GM19467 (cell line): Measurements from ENCODE around the gene MC3R.

Experiments used
- ATAC-seq: cut with Tn5 transposase; IDR thresholded peaks from one replicate; pipeline ENCODE4 v1.9.1; 2021; ENCODE audit warnings: mild to moderate bottlenecking, moderate library complexity; ENCODE audit not compliant: unreplicated experiment

MC3R gene

DNA sequence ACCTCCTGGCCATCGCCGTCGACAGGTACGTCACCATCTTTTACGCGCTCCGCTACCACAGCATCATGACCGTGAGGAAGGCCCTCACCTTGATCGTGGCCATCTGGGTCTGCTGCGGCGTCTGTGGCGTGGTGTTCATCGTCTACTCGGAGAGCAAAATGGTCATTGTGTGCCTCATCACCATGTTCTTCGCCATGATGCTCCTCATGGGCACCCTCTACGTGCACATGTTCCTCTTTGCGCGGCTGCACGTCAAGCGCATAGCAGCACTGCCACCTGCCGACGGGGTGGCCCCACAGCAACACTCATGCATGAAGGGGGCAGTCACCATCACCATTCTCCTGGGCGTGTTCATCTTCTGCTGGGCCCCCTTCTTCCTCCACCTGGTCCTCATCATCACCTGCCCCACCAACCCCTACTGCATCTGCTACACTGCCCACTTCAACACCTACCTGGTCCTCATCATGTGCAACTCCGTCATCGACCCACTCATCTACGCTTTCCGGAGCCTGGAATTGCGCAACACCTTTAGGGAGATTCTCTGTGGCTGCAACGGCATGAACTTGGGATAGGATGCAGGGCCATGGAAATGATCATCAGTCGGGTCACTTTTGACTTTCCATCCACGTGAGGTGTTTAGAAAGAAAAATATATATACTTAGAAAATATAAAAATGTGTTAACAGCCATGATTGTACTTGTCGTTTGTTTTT, 868 bp downstream of the MC3R start:
- ATAC-seq = no peak

DNA sequence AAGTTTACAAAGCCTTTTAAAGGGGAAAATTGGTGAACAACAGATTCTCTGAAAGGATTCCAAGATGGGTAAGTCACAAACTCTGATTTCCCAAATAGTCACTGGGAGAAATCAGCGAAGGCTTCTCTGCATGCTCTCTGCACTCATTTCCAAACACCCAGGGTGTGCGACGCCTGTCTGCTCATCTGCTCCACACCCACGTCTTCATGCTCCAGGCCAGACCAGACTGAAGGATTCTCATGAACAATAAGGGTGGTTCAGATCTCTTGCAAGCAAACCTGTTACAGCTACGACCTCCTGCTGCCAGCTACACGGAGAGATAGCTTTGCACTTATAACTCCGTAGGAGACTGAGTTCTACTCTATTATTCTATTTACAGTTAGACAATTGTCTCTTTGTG, 1.4 kb downstream of the MC3R start:
- ATAC-seq = no peak

- ATAC-seq = no peak
Measured at GRCh38 chr20:56257604-56258003, 9.1 kb downstream of the MC3R start.

DNA sequence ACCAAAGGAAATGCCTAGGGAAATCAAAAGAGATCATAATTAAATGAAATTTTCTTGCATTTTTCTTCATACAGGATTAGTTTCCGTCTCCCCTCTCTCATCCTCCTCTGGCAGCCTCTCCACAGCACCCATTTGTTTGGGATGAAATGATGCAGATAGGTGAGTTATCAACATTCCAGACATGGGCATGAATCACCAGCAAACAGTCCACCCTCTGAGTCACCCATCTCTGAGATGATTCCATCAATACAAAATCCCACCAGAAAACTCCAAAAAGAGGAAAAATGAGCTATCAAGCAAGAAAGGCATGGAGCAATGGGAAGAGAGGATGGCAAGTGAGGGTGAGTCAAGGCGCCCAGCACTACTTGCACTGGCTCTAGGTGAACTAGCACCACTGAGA, 11.4 kb downstream of the MC3R start:
- ATAC-seq = no peak

- no peak for ATAC-seq
Measured at GRCh38 chr20:56268536-56268935, 20.0 kb downstream of the MC3R start.

- ATAC-seq = no peak
Measured at GRCh38 chr20:56271974-56272373, 23.4 kb downstream of the MC3R start.

DNA sequence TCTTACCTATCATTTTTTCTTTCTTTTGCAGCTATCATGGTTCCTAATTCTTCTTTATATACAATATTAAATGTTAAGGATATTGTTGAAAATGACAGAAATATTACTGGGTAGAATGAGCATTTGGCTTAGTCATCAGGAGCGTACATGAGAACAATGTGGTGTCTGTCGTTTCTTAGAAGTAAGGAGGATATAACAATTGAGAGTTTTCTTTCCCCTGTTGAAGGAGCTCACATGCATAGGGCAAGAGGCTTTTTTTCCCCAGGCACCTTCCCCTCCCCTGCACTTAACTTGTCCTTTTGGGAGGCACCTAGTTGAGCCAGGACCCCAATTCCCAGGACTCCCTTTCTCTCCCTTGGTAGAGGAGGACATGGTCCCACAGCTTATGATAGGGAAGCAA, 25.0 kb downstream of the MC3R start:
- no peak for ATAC-seq

- ATAC-seq = no peak
Measured at GRCh38 chr20:56274156-56274555, 25.6 kb downstream of the MC3R start.

GRCh38 chr20:56278196-56278595, 29.7 kb downstream of the MC3R start:
- no peak for ATAC-seq

DNA sequence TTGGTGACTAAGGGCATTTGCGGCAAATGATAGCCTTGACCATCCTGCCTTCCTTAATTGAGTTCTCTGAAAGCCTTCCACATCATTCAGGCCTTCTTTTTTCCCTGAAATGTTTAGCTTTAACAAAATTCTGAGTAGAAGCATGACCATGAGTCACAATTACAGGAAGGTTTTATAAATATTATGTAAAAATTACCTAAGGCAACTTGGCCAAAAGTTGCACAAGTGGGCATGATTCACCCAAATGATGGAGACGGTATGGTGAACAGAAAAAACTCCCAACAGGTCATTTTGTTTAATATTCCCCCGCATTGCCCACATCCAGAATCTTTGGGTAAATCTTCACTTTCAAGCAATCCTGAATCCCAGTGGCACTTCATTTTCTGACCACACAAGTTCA, 37.0 kb downstream of the MC3R start:
- ATAC-seq = no peak

GRCh38 chr20:56289652-56290051, 41.1 kb downstream of the MC3R start:
- ATAC-seq = no peak

GRCh38 chr20:56299362-56299761, 50.8 kb downstream of the MC3R start:
- no peak for ATAC-seq
